OCI-LY7 (cell line): ENCODE measurements around the gene LDLRAD4. TPM values are rescaled to one million over a fixed set of nuclear protein-coding genes. Genes with fewer than 3 reads are reported as not detected.
A peak's percentile ranks its signal among the peaks of the same experiment; 100 is the strongest.

Experiments used
- BruUV-seq: library from RNA; stranded (reverse); fragments of 400-500 nt; replicated peaks from 2 replicates; lab custom pipeline; 2021; lab: Mats Ljungman, UMichigan
- CTCF ChIA-PET: fragments of 300-600 bp; sonication (Branson Sonifier 250); formaldehyde crosslinking; loops from one replicate; lab custom pipeline; 2022; ENCODE audit warnings: antibody characterized with exemption; ENCODE audit not compliant: unreplicated experiment; lab: Charles Lee
- POLR2A ChIA-PET: fragments of 300-600 bp; sonication (Branson Sonifier 250); formaldehyde crosslinking; loops from one replicate; lab custom pipeline; 2022; ENCODE audit warnings: antibody characterized with exemption; lab: Charles Lee
- DNase-seq: peaks from one replicate; pipeline ENCODE4 v3.0.0-alpha.2; 2015; ENCODE audit warnings: low spot score
- H2AFZ ChIP-seq: fragments of 200-600 bp; sonication (generic), shearing (Covaris generic); 2 replicates; pipeline ENCODE4 v1.6.1; 2014; ENCODE audit warnings: mild to moderate bottlenecking, antibody characterized with exemption, low read length, moderate library complexity
- H3K27ac ChIP-seq: fragments of 200-600 bp; sonication (generic); 2 replicates; pipeline ENCODE4 v1.5.1; 2014; ENCODE audit warnings: mixed run types, low read depth, mild to moderate bottlenecking, moderate library complexity, low read length, inconsistent platforms; ENCODE audit not compliant: poor library complexity, severe bottlenecking
- H3K36me3 ChIP-seq: fragments of 200-600 bp; sonication (generic); 2 replicates; pipeline ENCODE4 v1.6.1; 2014; ENCODE audit warnings: mild to moderate bottlenecking, antibody characterized with exemption, low read length, moderate library complexity, mixed read lengths; ENCODE audit not compliant: insufficient read depth
- H3K4me1 ChIP-seq: fragments of 200-600 bp; sonication (generic); 2 replicates; pipeline ENCODE4 v1.5.1; 2014; ENCODE audit warnings: mild to moderate bottlenecking, low read length; ENCODE audit not compliant: insufficient read depth, poor library complexity, severe bottlenecking
- H3K4me2 ChIP-seq: fragments of 200-600 bp; sonication (generic); 2 replicates; pipeline ENCODE4 v1.6.1; 2014; ENCODE audit warnings: mild to moderate bottlenecking, low read length
- H3K4me3 ChIP-seq: fragments of 200-600 bp; sonication (generic); 2 replicates; pipeline ENCODE4 v1.5.1; 2014; ENCODE audit warnings: mild to moderate bottlenecking, low read depth, low read length; ENCODE audit not compliant: poor library complexity, severe bottlenecking
- H3K79me2 ChIP-seq: fragments of 200-600 bp; sonication (generic); 2 replicates; pipeline ENCODE4 v1.6.1; 2016; ENCODE audit warnings: low read depth, mild to moderate bottlenecking, low read length, moderate library complexity, mixed read lengths; ENCODE audit not compliant: insufficient read depth
- H3K9me2 ChIP-seq: fragments of 200-600 bp; sonication (generic); 2 replicates; pipeline ENCODE4 v1.6.1; 2016; ENCODE audit warnings: mild to moderate bottlenecking, low read length, mixed read lengths; ENCODE audit not compliant: insufficient read depth
- H3K9me3 ChIP-seq: fragments of 200-600 bp; sonication (generic); 2 replicates; pipeline ENCODE4 v1.6.1; 2014; ENCODE audit warnings: mild to moderate bottlenecking, mixed run types, low read length, mixed read lengths
- H4K20me1 ChIP-seq: fragments of 200-600 bp; sonication (generic); 2 replicates; pipeline ENCODE4 v1.6.1; 2014; ENCODE audit warnings: mild to moderate bottlenecking, antibody characterized with exemption, low read length, moderate library complexity, mixed read lengths; ENCODE audit not compliant: insufficient read depth
- EZH2phosphoT487 ChIP-seq: fragments of 200-600 bp; sonication (generic); IDR thresholded peaks from 2 replicates; pipeline ENCODE4 v1.6.1; 2018; ENCODE audit warnings: low read depth, borderline replicate concordance, mild to moderate bottlenecking, mixed run types, antibody characterized with exemption, low read length, moderate library complexity, mixed read lengths
- intact Hi-C: fragments of 100-400 bp; cut with micrococcal nuclease; formaldehyde crosslinking; loops from one replicate; pipeline ENCODE4 v1.10.0; 2022; ENCODE audit not compliant: unreplicated experiment
- total RNA-seq, 2 experiments: library from RNA; depleted of rRNA in 1 of 2; stranded (reverse); fragments of >200 nt in 1 of 2; shearing (Covaris generic) in 1 of 2; gene quantifications; 2 replicates each; pipeline ENCODE4 v1.2.3, GENCODE V29; 2014 to 2022
- TF ChIP-seq, protein P1 (sequence below): fragments of 200-600 bp; sonication (generic); conservative IDR thresholded peaks from 2 replicates; pipeline ENCODE4 v1.5.1; 2014; ENCODE audit warnings: mild to moderate bottlenecking, antibody characterized with exemption, low read length, moderate library complexity, mixed read lengths

Gene LDLRAD4
- total RNA-seq, 2 experiments from 2014 or later, result 26.2 to 43.8 TPM

DNA sequence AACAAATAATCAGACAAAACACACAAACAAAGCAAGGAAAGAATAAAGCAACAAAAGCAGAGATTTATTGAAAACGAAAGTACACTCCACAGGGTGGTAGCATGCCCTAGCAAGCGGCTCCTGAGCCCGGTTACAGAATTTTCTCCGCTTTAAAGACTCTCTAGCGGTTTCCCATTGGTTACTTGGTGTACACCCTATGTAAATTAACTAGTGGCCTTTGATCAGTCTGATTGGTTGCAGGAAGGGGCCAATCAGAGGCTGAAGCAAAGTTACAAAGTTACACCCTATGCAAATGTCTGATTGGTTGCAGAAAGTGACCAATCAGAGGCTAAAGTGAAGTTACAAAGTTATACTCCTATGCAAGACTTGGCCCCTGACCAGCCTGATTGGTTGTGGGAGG, 242.9 kb downstream of the LDLRAD4 start:
- POLR2A ChIA-PET, result no interaction called here
- TF ChIP-seq, protein P1, sequence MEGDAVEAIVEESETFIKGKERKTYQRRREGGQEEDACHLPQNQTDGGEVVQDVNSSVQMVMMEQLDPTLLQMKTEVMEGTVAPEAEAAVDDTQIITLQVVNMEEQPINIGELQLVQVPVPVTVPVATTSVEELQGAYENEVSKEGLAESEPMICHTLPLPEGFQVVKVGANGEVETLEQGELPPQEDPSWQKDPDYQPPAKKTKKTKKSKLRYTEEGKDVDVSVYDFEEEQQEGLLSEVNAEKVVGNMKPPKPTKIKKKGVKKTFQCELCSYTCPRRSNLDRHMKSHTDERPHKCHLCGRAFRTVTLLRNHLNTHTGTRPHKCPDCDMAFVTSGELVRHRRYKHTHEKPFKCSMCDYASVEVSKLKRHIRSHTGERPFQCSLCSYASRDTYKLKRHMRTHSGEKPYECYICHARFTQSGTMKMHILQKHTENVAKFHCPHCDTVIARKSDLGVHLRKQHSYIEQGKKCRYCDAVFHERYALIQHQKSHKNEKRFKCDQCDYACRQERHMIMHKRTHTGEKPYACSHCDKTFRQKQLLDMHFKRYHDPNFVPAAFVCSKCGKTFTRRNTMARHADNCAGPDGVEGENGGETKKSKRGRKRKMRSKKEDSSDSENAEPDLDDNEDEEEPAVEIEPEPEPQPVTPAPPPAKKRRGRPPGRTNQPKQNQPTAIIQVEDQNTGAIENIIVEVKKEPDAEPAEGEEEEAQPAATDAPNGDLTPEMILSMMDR, result no peak
- no peak for TF ChIP-seq EZH2phosphoT487
- Histone ChIP-seq H3K36me3 (peaks cover under 1% of the 10 kb centered on the region), H4K20me1 (no peaks in the 10 kb centered on the region), H3K9me2 (no peaks in the 10 kb centered on the region), H3K79me2 (peaks cover 15% of the 10 kb centered on the region; the same call in 1 of the 2 replicates), H3K4me2 (no peak overlapping the region), H3K4me3 (no peak overlapping the region), H3K9me3 (peaks cover 1% of the 10 kb centered on the region; the same call in 1 of the 2 replicates), H2AFZ (no peak overlapping the region), H3K27ac (no peak overlapping the region), H3K4me1 (peaks cover 37% of the 10 kb centered on the region)
- DNase-seq, result no peak
- intact Hi-C loops, result no loop called here
- BruUV-seq, result no TSS peak
- CTCF ChIA-PET, result no interaction called here

DNA sequence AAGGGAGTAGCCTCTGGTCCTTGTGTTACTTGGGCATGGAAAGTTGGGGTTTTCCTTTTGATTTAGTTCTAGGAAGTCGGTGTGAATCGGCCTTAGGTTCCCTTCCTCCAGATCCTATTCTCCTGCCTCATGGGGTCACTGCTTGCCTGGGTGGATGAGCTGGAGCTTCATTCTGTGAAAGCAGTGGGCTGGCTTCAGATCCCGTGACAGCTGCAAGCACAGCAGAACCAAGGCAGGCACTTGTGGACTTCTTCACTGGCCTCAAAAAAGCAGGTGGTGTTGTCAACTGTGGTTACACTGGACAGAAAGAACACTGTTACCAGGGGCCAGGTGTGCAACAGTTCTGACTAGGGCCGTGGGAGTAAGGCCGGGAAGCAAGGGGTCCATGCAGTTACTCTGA, 243.4 kb downstream of the LDLRAD4 start:
- Histone ChIP-seq H3K4me1 (peaks cover 32% of the 10 kb centered on the region), H4K20me1 (no peaks in the 10 kb centered on the region), H3K27ac (no peak overlapping the region), H3K9me3 (peaks cover 6% of the 10 kb centered on the region; the same call in 1 of the 2 replicates), H3K79me2 (peaks cover 18% of the 10 kb centered on the region; the same call in 1 of the 2 replicates), H3K4me3 (no peak overlapping the region), H2AFZ (peak overlapping the region; percentile 24; the same call in 1 of the 2 replicates), H3K36me3 (peaks cover 6% of the 10 kb centered on the region), H3K9me2 (no peaks in the 10 kb centered on the region), H3K4me2 (no peak overlapping the region)
- TF ChIP-seq, protein P1, result no peak
- no peak for TF ChIP-seq EZH2phosphoT487
- ChIA-PET POLR2A (no interaction called here), CTCF (no interaction called here)
- BruUV-seq, result no TSS peak
- DNase-seq, result peak; percentile 13
- intact Hi-C loops, result no loop called here

DNA sequence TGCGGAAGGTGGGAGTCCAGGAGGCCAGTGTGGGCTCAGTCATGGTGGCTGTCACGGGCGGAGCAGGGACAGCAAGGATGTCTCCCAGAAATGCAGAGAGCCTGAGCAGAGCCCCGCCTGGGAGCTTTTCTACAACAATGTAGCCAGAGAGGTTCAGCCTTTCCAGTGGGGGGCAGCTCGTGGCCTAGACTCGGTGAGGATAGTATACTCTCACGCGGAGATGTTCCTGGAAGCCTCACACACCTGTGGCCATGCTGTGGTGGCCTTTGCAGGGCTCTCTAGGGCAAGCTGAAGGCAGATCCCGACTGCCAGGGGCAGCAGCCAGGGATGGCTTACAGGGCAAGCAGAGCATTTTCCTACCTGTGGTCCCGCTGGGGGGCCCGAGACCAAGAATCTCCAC, 244.1 kb downstream of the LDLRAD4 start:
- DNase-seq, result no peak
- Histone ChIP-seq H3K9me2 (no peaks in the 10 kb centered on the region), H3K27ac (no peak overlapping the region), H3K4me3 (no peak overlapping the region), H3K9me3 (peaks cover 14% of the 10 kb centered on the region; the same call in 1 of the 2 replicates), H4K20me1 (no peaks in the 10 kb centered on the region), H3K4me1 (peaks cover 29% of the 10 kb centered on the region), H2AFZ (no peak overlapping the region), H3K79me2 (peaks cover 18% of the 10 kb centered on the region; the same call in 1 of the 2 replicates), H3K36me3 (peaks cover 10% of the 10 kb centered on the region), H3K4me2 (no peak overlapping the region)
- BruUV-seq, result no TSS peak
- POLR2A ChIA-PET, result interaction anchor here (1.8 kb wide), 1 partner anchor 9 kb away, joined by 3 read pairs; no protein-coding TSS in a partner anchor
- CTCF ChIA-PET, result no interaction called here
- intact Hi-C loops, result no loop called here
- TF ChIP-seq, protein P1, result no peak
- no peak for TF ChIP-seq EZH2phosphoT487
